ENCODE measurements around the gene DXO.
A peak's percentile ranks its signal among the peaks of the same experiment; 100 is the strongest.

The DXO gene

GRCh38 chr6:31968326-31968725, 3.6 kb downstream of the DXO start:
- Histone ChIP-seq H3K79me2 (ENCODE audit: control insufficient read depth, insufficient read depth, low read length, unreplicated experiment) (peaks cover 22% of the 10 kb centered on the region), H3K27me3 (ENCODE audit: insufficient read depth, low read length) (no peaks in the 10 kb centered on the region), H3K27ac (ENCODE audit: low read depth, low read length) (no peak overlapping the region), H3K4me1 (ENCODE audit: control insufficient read depth, insufficient read depth, low read length, unreplicated experiment) (peaks cover 20% of the 10 kb centered on the region), H3K4me3 (ENCODE audit: low read depth, low read length) (no peak overlapping the region), H2AFZ (ENCODE audit: low read length, unreplicated experiment) (no peak overlapping the region), H3K36me3 (ENCODE audit: insufficient read depth, low read length) (no peaks in the 10 kb centered on the region)

- Histone ChIP-seq H3K79me2 (ENCODE audit: control insufficient read depth, insufficient read depth, low read length, unreplicated experiment) (peaks cover 18% of the 10 kb centered on the region), H3K4me1 (ENCODE audit: control insufficient read depth, insufficient read depth, low read length, unreplicated experiment) (peaks cover 16% of the 10 kb centered on the region), H3K27me3 (ENCODE audit: insufficient read depth, low read length) (no peaks in the 10 kb centered on the region), H3K36me3 (ENCODE audit: insufficient read depth, low read length) (no peaks in the 10 kb centered on the region), H2AFZ (ENCODE audit: low read length, unreplicated experiment) (no peak overlapping the region), H3K27ac (ENCODE audit: low read depth, low read length) (no peak overlapping the region), H3K4me3 (ENCODE audit: low read depth, low read length) (no peak overlapping the region)
These were observed 4.0 kb downstream of the DXO start for GRCh38 chr6:31967926-31968320.

DNA sequence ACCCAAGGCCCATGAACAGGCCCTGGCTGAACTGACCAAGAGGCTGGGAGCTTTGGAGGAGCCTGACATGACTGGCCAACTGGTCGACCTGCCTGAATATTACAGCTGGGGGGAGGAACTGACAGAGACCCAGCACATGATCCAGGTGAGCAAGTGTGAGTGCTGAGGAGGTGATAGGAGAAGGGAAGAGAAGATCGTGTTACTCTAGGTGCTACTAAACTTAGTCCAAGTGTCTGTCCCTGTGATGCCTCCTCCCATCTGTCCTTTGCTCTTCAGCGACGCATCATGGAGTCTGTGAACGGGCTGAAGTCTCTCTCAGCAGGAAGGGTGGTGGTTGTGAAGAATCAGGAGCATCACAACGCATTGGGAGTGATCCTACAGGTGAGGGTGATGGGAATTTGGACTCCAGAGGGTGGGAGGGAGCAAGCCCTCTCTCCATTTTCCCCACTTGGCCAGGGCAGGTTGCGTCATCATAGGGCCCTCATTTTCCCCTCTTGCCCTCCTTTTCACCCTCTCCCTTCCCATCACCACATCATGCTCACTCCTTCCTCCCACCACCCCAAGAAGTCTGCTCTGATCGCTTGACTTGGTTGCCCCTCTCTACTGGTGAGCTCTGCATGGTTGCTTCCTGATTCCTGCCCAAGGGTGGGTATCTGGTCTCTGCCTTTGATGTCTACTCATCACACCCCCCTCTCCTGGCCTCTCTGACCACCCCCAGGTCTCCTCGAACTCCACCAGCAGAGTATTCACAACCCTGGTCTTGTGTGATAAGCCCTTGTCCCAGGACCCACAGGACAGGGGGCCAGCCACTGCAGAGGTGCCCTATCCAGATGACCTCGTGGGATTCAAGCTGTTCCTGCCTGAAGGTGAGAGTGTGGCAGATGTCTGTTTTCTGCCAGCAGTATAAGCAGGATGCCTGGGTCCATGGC, 4.7 kb downstream of the DXO start:
- Histone ChIP-seq H3K27ac (ENCODE audit: low read depth, low read length) (no peak overlapping the region), H3K4me1 (ENCODE audit: control insufficient read depth, insufficient read depth, low read length, unreplicated experiment) (peaks cover 16% of the 10 kb centered on the region), H3K27me3 (ENCODE audit: insufficient read depth, low read length) (no peaks in the 10 kb centered on the region), H3K4me3 (ENCODE audit: low read depth, low read length) (no peak overlapping the region), H3K79me2 (ENCODE audit: control insufficient read depth, insufficient read depth, low read length, unreplicated experiment) (peaks cover 14% of the 10 kb centered on the region), H3K36me3 (ENCODE audit: insufficient read depth, low read length) (no peaks in the 10 kb centered on the region), H2AFZ (ENCODE audit: low read length, unreplicated experiment) (no peak overlapping the region)

DNA sequence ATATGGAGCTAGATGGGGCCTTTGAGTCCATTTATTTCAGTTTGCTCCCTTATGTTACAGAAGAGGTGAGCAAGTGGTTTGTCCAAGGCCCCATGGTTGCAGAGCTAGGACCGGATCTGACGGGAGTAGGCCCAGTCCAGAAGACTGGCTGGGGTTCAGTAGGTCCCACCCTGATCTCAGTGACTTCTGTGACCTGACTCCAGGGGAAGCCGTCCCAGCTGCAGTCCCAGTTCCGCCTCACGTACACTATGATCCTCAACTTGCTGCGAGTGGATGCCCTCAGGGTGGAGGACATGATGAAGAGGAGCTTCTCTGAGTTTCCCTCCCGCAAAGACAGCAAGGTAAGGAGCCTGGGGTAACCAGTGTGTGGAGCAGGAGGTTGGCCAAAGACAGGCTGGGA, 5.4 kb downstream of the DXO start:
- Histone ChIP-seq H3K4me1 (ENCODE audit: control insufficient read depth, insufficient read depth, low read length, unreplicated experiment) (peaks cover 16% of the 10 kb centered on the region), H3K4me3 (ENCODE audit: low read depth, low read length) (no peak overlapping the region), H3K27me3 (ENCODE audit: insufficient read depth, low read length) (no peaks in the 10 kb centered on the region), H3K36me3 (ENCODE audit: insufficient read depth, low read length) (no peaks in the 10 kb centered on the region), H3K27ac (ENCODE audit: low read depth, low read length) (no peak overlapping the region), H3K79me2 (ENCODE audit: control insufficient read depth, insufficient read depth, low read length, unreplicated experiment) (peaks cover 12% of the 10 kb centered on the region), H2AFZ (ENCODE audit: low read length, unreplicated experiment) (no peak overlapping the region)

DNA sequence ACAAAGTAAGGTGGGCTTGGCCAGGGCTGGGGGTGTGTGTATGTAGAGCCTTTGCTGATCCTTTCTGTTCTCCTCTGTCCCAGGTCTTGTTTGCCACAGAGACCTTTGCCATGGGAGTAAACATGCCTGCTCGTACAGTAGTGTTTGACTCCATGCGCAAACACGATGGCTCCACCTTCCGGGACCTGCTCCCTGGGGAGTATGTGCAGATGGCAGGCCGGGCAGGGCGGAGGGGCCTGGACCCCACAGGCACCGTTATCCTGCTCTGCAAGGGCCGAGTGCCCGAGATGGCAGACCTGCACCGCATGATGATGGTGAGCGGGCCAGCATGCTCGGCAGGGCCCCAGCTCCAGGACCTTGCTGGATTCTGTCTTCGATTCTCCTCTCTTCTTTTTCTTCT, 6.2 kb downstream of the DXO start:
- peaks cover 12% of the 10 kb centered on the region for H3K4me1 ChIP-seq (ENCODE audit: control insufficient read depth, insufficient read depth, low read length, unreplicated experiment)
- no peak overlapping the region for H3K27ac ChIP-seq (ENCODE audit: low read depth, low read length)
- peaks cover 4% of the 10 kb centered on the region for H3K79me2 ChIP-seq (ENCODE audit: control insufficient read depth, insufficient read depth, low read length, unreplicated experiment)
- H3K4me3 ChIP-seq (ENCODE audit: low read depth, low read length), result no peak overlapping the region
- no peak overlapping the region for H2AFZ ChIP-seq (ENCODE audit: low read length, unreplicated experiment)
- no peaks in the 10 kb centered on the region for H3K27me3 ChIP-seq (ENCODE audit: insufficient read depth, low read length)
- H3K36me3 ChIP-seq (ENCODE audit: insufficient read depth, low read length), result no peaks in the 10 kb centered on the region

DNA sequence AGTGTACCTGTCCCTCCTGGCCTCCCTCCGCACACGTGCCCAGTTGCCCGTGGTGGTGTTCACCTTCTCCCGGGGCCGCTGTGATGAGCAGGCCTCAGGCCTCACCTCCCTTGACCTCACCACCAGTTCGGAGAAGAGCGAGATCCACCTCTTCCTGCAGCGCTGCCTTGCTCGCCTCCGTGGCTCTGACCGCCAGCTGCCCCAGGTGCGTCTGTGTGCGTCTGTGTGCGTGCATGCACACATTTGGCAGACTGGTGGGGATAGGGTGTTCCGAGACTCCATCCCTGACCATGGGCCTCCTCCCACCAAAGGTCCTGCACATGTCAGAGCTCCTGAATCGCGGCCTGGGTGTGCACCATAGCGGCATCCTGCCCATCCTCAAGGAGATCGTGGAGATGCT, 8.0 kb downstream of the DXO start:
- no peaks in the 10 kb centered on the region for H3K27me3 ChIP-seq (ENCODE audit: insufficient read depth, low read length)
- H3K36me3 ChIP-seq (ENCODE audit: insufficient read depth, low read length), result no peaks in the 10 kb centered on the region; the same call in 1 of the 2 replicates
- H3K4me1 ChIP-seq (ENCODE audit: control insufficient read depth, insufficient read depth, low read length, unreplicated experiment), result peaks cover 11% of the 10 kb centered on the region
- no peak overlapping the region for H2AFZ ChIP-seq (ENCODE audit: low read length, unreplicated experiment)
- H3K79me2 ChIP-seq (ENCODE audit: control insufficient read depth, insufficient read depth, low read length, unreplicated experiment), result peaks cover 12% of the 10 kb centered on the region
- no peak overlapping the region for H3K4me3 ChIP-seq (ENCODE audit: low read depth, low read length)
- H3K27ac ChIP-seq (ENCODE audit: low read depth, low read length), result no peak overlapping the region

DNA sequence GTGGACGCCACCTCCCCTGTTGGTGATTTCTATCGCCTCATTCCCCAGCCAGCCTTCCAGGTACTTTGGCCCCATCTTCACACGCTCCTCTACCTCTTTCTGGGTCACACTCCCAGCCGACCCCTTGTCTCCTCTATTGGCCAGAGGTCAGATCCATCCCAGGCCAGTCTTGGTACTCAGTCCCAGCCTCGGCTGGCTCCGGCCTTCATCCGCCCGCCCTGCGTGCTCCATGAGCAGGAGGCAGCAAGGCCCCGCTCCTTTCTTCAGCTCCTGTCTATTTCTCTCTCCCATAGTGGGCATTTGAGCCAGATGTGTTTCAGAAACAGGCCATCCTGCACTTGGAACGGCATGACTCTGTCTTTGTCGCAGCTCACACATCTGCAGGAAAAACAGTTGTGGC, 10.3 kb downstream of the DXO start:
- Histone ChIP-seq H3K27me3 (ENCODE audit: insufficient read depth, low read length) (no peaks in the 10 kb centered on the region), H3K4me1 (ENCODE audit: control insufficient read depth, insufficient read depth, low read length, unreplicated experiment) (peaks cover 22% of the 10 kb centered on the region), H3K79me2 (ENCODE audit: control insufficient read depth, insufficient read depth, low read length, unreplicated experiment) (peaks cover 31% of the 10 kb centered on the region), H2AFZ (ENCODE audit: low read length, unreplicated experiment) (no peak overlapping the region), H3K4me3 (ENCODE audit: low read depth, low read length) (no peak overlapping the region), H3K27ac (ENCODE audit: low read depth, low read length) (no peak overlapping the region), H3K36me3 (ENCODE audit: insufficient read depth, low read length) (peaks cover 8% of the 10 kb centered on the region)

DNA sequence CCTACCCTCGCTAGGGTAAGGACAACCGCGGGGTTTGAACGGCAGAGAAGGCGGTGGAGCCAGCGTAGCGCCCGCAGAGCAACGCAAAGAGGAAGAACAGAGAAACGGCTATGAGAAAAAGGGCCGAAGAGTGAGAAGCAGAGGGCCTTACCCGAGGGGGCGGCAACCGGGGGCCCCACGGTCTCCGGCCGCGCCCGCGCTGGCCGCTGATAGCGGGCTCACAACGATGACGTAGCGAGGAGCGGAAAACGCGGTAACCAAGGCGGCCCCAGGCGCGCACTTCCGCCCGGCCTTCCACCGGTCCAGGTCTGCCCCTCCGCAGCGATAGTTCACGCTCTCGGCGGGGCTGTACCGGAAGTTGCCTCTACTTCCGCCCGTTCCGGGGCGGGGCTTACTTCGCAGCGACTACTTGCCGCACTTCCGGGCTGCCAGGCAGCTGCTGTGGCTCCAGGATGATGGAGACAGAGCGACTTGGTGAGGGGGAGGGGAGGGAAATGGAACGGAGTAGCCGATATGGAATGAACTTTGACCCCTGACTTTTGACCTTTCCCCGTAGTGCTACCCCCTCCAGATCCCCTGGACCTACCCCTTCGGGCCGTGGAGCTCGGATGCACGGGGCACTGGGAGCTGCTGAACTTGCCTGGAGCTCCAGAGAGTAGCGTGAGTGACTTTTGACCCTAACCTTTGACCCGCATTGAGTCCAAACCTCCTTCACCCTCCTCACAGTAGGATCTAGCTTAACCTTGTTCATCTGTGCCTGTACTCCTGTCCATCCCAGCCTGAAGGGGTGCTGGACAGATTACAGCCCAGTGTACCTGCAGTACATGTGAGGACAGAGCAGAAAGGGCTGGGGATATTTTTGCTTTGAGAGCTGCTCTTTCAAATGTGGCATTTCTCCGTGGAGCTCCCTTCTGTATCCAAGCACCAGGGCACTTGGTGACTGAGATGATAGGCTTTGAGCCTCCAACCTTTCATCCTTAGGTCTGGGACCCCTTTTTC, 12.9 kb downstream of the DXO start, which contains the start of the genes NELFE and SKIC2:
Gene NELFE, minus strand, starts transcription at position 231 of the 999 bp plus-strand sequence. CDS start 525 bp downstream, outside the sequence.
Gene SKIC2, plus strand, starts transcription at position 435 of the 999 bp plus-strand sequence. Its CDS starts 18 bp downstream, at position 453.
- H3K79me2 ChIP-seq (ENCODE audit: control insufficient read depth, insufficient read depth, low read length, unreplicated experiment), result peaks cover 31% of the 10 kb centered on the region
- peaks cover 22% of the 10 kb centered on the region for H3K4me1 ChIP-seq (ENCODE audit: control insufficient read depth, insufficient read depth, low read length, unreplicated experiment)
- H3K4me3 ChIP-seq (ENCODE audit: low read depth, low read length), result peak within 1 kb of the TSS; percentile 89
- H2AFZ ChIP-seq (ENCODE audit: low read length, unreplicated experiment), result peak within 1 kb of the TSS; percentile 69
- H3K36me3 ChIP-seq (ENCODE audit: insufficient read depth, low read length), result peaks cover 13% of the 10 kb centered on the region
- H3K27ac ChIP-seq (ENCODE audit: low read depth, low read length), result peak within 1 kb of the TSS; percentile 50
- H3K27me3 ChIP-seq (ENCODE audit: insufficient read depth, low read length), result no peaks in the 10 kb centered on the region

GRCh38 chr6:31958412-31958740, 13.6 kb downstream of the DXO start:
- H3K36me3 ChIP-seq (ENCODE audit: insufficient read depth, low read length), result peaks cover 13% of the 10 kb centered on the region
- peak overlapping the region; percentile 69 for H2AFZ ChIP-seq (ENCODE audit: low read length, unreplicated experiment)
- peak overlapping the region; percentile 89 for H3K4me3 ChIP-seq (ENCODE audit: low read depth, low read length)
- H3K27me3 ChIP-seq (ENCODE audit: insufficient read depth, low read length), result no peaks in the 10 kb centered on the region
- peaks cover 22% of the 10 kb centered on the region for H3K4me1 ChIP-seq (ENCODE audit: control insufficient read depth, insufficient read depth, low read length, unreplicated experiment)
- H3K79me2 ChIP-seq (ENCODE audit: control insufficient read depth, insufficient read depth, low read length, unreplicated experiment), result peaks cover 31% of the 10 kb centered on the region
- H3K27ac ChIP-seq (ENCODE audit: low read depth, low read length), result peak overlapping the region; percentile 50; the same call in 1 of the 2 replicates

DNA sequence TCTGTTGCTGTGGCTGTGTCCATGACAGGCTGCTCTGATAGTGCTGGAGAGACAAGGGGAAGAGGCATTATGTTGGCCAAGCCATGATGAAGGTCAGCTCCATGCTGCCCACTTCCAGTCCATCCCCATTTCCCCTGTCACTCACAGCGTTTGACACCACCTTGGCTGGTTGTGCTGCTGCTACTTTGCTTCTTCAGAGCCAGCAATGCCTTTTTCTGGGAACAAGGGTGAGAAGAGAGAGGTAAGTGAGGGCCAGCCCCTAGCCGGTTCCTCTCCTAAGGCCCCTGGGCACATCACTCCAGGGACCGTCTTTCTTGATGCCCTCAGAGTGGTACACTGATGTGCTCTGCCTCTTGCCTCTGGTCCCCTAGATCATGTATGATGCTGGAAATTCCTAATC, 15.1 kb downstream of the DXO start:
- peaks cover 22% of the 10 kb centered on the region for H3K4me1 ChIP-seq (ENCODE audit: control insufficient read depth, insufficient read depth, low read length, unreplicated experiment)
- peak overlapping the region; percentile 89; the same call in 1 of the 2 replicates for H3K4me3 ChIP-seq (ENCODE audit: low read depth, low read length)
- H3K79me2 ChIP-seq (ENCODE audit: control insufficient read depth, insufficient read depth, low read length, unreplicated experiment), result peaks cover 31% of the 10 kb centered on the region
- H2AFZ ChIP-seq (ENCODE audit: low read length, unreplicated experiment), result no peak overlapping the region
- H3K27ac ChIP-seq (ENCODE audit: low read depth, low read length), result no peak overlapping the region
- H3K27me3 ChIP-seq (ENCODE audit: insufficient read depth, low read length), result no peaks in the 10 kb centered on the region
- peaks cover 16% of the 10 kb centered on the region for H3K36me3 ChIP-seq (ENCODE audit: insufficient read depth, low read length)

All from ACC112 (cell line).